Large intestine (tissue), 3 donors: ENCODE data around the gene ARSB. TPM values are rescaled to one million over a fixed set of nuclear protein-coding genes. Genes with fewer than 3 reads are reported as not detected.
"Not testable (repeated sequence)": the region's sequence is repeated elsewhere in the genome, so short reads cannot be mapped to it uniquely, and the experiment has no call there.

ENCODE experiments used
- DNase-seq, 2 donors: peaks; one replicate each; pipeline versions ENCODE4 v3.0.0 to v3.0.0-alpha.2; 2013
- H3K27ac ChIP-seq: one replicate; pipeline ENCODE4 v1.5.1; 2013; ENCODE audit warnings: low read length
- H3K27me3 ChIP-seq: 2 replicates; pipeline ENCODE4 v1.6.1; 2013; ENCODE audit warnings: low read length; ENCODE audit not compliant: control insufficient read depth, insufficient read depth
- H3K36me3 ChIP-seq: 2 replicates; pipeline ENCODE4 v1.6.1; 2013; ENCODE audit warnings: low read length; ENCODE audit not compliant: control insufficient read depth, insufficient read depth
- H3K4me1 ChIP-seq: one replicate; pipeline ENCODE4 v1.6.1; 2013; ENCODE audit warnings: low read length; ENCODE audit not compliant: control insufficient read depth, insufficient read depth
- H3K4me3 ChIP-seq: one replicate; pipeline ENCODE4 v1.5.1; 2013; ENCODE audit warnings: low read length
- H3K9me3 ChIP-seq: one replicate; pipeline ENCODE4 v1.6.1; 2013; ENCODE audit warnings: mild to moderate bottlenecking, low read depth, low read length, moderate library complexity; ENCODE audit not compliant: control insufficient read depth
- WGBS: methylation state at CpG from one replicate; pipeline ENCODE4 v1.1.5; 2013; ENCODE audit warnings: low lambda C conversion rate; ENCODE audit not compliant: insufficient coverage; 5-methylcytosine and 5-hydroxymethylcytosine counted together
- polyA plus RNA-seq: library from polyadenylated mRNA; unstranded; fragments of 120-200 nt; gene quantifications from one replicate; pipeline ENCODE4 v1.2.1, GENCODE V29; 2013

The ARSB gene
- polyA plus RNA-seq, 1 donor, result 17.9 TPM

GRCh38 chr5:78983194-78983593 lies 1.9 kb downstream of the ARSB start:
- not testable (repeated sequence) for DNase-seq, H3K27me3 ChIP-seq, H3K36me3 ChIP-seq, H3K4me3 ChIP-seq, H3K9me3 ChIP-seq
- 100% methylated on average over 2 of the region's 9 CpGs for WGBS
- peaks cover 10% of the 10 kb centered on the region for H3K4me1 ChIP-seq
- peak overlapping the region; percentile 90 for H3K27ac ChIP-seq

GRCh38 chr5:78979909-78980308 lies 5.2 kb downstream of the ARSB start:
- no peak for DNase-seq
- Histone ChIP-seq H3K4me3 (no peak overlapping the region), H3K9me3 (no peaks in the 10 kb centered on the region), H3K27ac (peak overlapping the region; percentile 59), H3K4me1 (peaks cover 16% of the 10 kb centered on the region), H3K36me3 (no peaks in the 10 kb centered on the region), H3K27me3 (no peaks in the 10 kb centered on the region)

DNA sequence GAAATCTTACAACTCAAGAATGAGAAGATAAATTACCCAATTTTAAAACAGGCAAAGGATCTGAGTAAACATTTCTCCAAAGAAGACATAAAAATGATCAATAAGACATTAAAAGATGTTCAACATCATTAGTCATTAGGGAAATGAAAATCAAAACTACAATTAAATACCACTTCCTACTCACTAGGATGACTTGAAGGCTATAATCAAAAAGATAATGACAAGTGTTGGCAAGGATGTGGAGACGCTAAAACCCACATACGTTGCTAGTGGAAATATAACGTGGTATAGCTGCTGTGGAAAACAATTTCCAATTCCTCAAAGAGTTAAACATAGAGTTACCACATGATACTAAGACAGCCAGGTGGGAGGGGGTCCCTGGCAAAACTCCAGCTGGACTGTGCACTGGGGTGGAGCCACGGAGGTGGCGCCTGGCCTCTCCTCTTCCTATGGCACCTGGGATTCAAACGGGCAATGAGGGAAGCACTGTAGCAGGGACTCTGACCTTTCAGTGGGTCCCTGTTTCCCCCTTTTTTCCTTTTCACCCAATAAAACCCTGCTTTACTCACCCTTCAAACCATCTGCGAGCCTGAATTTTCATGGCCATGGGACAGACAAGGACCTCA lies 5.9 kb downstream of the ARSB start:
- DNase-seq, result peak; percentile 63 to 86
- Histone ChIP-seq H3K27ac (no peak overlapping the region), H3K9me3 (no peaks in the 10 kb centered on the region), H3K27me3 (no peaks in the 10 kb centered on the region), H3K36me3 (no peaks in the 10 kb centered on the region), H3K4me1 (peaks cover 23% of the 10 kb centered on the region), H3K4me3 (no peak overlapping the region)
- 80% methylated on average over 1 of the region's 7 CpGs for WGBS

GRCh38 chr5:78975035-78975434 lies 10.1 kb downstream of the ARSB start:
- H3K27ac ChIP-seq, result no peak overlapping the region
- peaks cover 30% of the 10 kb centered on the region for H3K4me1 ChIP-seq
- no peak overlapping the region for H3K4me3 ChIP-seq
- H3K36me3 ChIP-seq, result no peaks in the 10 kb centered on the region
- H3K9me3 ChIP-seq, result no peaks in the 10 kb centered on the region
- DNase-seq, result no peak
- H3K27me3 ChIP-seq, result no peaks in the 10 kb centered on the region
- 67% methylated on average over 1 of the region's 8 CpGs for WGBS

DNA sequence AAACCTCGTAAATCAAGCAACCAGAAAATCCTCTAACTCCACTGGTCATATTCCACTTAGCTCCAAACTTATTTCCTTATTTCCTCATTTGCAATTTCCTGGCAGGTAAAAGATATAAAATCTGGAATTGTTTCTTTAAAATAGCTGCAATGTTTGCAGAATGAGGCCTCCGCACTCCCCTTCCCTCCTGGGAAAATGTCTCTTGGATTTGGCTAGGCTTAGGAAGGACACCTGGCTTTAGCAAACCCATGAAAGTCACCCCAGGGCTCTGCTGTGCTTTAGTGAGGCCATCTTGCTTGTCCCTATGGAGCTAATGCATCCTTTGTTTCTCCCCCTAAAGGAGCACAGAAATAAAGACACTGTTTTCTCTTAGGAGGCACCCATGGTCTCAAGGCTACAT lies 10.5 kb downstream of the ARSB start:
- Histone ChIP-seq H3K27ac (peak overlapping the region; percentile 3), H3K4me3 (no peak overlapping the region), H3K36me3 (no peaks in the 10 kb centered on the region), H3K27me3 (no peaks in the 10 kb centered on the region), H3K4me1 (peaks cover 30% of the 10 kb centered on the region), H3K9me3 (no peaks in the 10 kb centered on the region)
- peak in 1 of 2 donors; percentile 37 for DNase-seq
- WGBS, result no CpG with 5 or more reads among the region's 2 CpGs

GRCh38 chr5:78974011-78974410 lies 11.1 kb downstream of the ARSB start:
- Histone ChIP-seq H3K4me1 (peaks cover 30% of the 10 kb centered on the region), H3K36me3 (no peaks in the 10 kb centered on the region), H3K4me3 (no peak overlapping the region), H3K27ac (no peak overlapping the region), H3K27me3 (no peaks in the 10 kb centered on the region), H3K9me3 (no peaks in the 10 kb centered on the region)
- no CpG with 5 or more reads among the region's 5 CpGs for WGBS
- DNase-seq, result peak in 1 of 2 donors; percentile 10

GRCh38 chr5:78972654-78973428 lies 12.3 kb downstream of the ARSB start:
- Histone ChIP-seq H3K4me3 (no peak overlapping the region), H3K27ac (no peak overlapping the region), H3K36me3 (peaks cover 4% of the 10 kb centered on the region), H3K4me1 (peaks cover 30% of the 10 kb centered on the region), H3K27me3 (no peaks in the 10 kb centered on the region), H3K9me3 (no peaks in the 10 kb centered on the region)
- DNase-seq, result peak; percentile 24 to 48
- 20% methylated on average over 1 of the region's 7 CpGs for WGBS

DNA sequence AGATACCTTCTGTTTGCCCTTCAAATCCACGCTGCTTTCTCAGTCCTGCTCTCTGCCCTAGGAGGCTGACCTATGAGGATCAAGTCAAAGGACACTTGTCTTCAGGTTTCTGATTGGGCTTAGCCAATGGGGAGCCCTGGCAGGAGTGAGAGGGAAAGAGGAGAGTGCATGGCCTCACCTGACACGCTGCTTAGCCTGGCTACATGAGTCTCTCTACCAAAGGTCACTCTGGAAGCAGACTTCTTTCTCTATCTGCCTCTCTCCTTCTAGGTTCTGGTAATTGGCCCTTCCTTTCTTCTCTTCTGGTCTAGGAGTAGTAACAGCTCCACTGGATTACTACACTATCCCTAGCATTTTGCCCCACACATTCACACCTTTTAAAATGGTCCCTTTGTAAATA lies 13.1 kb downstream of the ARSB start:
- Histone ChIP-seq H3K4me1 (peaks cover 30% of the 10 kb centered on the region), H3K27ac (peak overlapping the region; percentile 14), H3K9me3 (no peaks in the 10 kb centered on the region), H3K36me3 (peaks cover 4% of the 10 kb centered on the region), H3K4me3 (no peak overlapping the region), H3K27me3 (no peaks in the 10 kb centered on the region)
- WGBS, result no CpG with 5 or more reads among the region's 2 CpGs
- DNase-seq, result peak; percentile 54 to 61

GRCh38 chr5:78968781-78969180 lies 16.3 kb downstream of the ARSB start:
- no peaks in the 10 kb centered on the region for H3K9me3 ChIP-seq
- DNase-seq, result no peak
- H3K36me3 ChIP-seq, result peaks cover 4% of the 10 kb centered on the region
- no peaks in the 10 kb centered on the region for H3K27me3 ChIP-seq
- no peak overlapping the region for H3K27ac ChIP-seq
- no peak overlapping the region for H3K4me3 ChIP-seq
- no CpG with 5 or more reads among the region's 5 CpGs for WGBS
- peaks cover 13% of the 10 kb centered on the region for H3K4me1 ChIP-seq

DNA sequence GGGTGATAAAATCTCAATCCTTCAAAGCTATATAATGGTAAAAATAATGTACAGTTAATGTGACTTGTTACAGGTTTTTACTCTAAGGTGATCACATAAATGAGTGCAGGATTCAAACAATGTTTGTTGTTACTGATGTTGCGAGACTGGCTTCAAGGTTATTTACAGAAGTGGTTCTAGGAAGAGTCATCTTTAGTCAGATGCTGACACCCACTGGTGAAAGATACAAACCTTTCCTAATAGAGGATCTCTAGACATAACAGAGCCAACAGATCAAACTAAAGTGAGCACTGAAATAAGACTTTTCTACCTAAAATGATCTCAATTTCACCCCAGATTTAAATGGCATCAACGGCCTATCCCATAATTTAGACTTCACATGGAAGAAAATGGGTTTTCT lies 20.2 kb downstream of the ARSB start:
- H3K4me1 ChIP-seq, result no peaks in the 10 kb centered on the region
- no peaks in the 10 kb centered on the region for H3K9me3 ChIP-seq
- no peak overlapping the region for H3K27ac ChIP-seq
- no peaks in the 10 kb centered on the region for H3K27me3 ChIP-seq
- no peak overlapping the region for H3K4me3 ChIP-seq
- H3K36me3 ChIP-seq, result peaks cover 12% of the 10 kb centered on the region
- DNase-seq, result peak; percentile 37 to 43
- 80% methylated on average over 1 of the region's 2 CpGs for WGBS

DNA sequence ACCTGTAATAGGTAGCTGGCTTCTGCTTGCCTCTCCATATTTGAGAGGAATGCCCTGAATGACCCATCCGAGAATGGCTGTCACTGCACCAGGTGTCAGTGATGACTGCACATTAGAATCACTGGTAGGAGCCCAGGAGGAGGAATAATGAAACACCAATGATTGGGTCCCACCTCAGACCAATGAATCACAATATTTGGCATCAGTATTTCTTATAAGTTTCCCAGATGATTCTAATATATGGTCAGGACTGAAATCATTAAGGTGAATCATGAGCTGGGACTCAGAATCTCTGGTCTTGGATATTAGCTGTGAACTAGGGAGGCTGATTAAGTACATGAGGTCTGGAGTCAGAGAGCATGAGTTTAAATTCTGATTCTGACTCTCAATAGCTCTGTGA lies 23.4 kb downstream of the ARSB start:
- no CpG with 5 or more reads among the region's 1 CpG for WGBS
- H3K27ac ChIP-seq, result no peak overlapping the region

More for the DNA sequence above, 23.4 kb downstream of the ARSB start:
- peaks cover 5% of the 10 kb centered on the region for H3K4me1 ChIP-seq
- no peak overlapping the region for H3K4me3 ChIP-seq
- H3K27me3 ChIP-seq, result no peaks in the 10 kb centered on the region
- no peaks in the 10 kb centered on the region for H3K9me3 ChIP-seq
- peaks cover 8% of the 10 kb centered on the region for H3K36me3 ChIP-seq
- DNase-seq, result no peak
